SK-N-SH treated with all-trans-retinoic acid at 6 μM for 48 hours (cell line): ENCODE results near the gene SUPT3H.

ENCODE experiments used
- ATAC-seq: fragments of 200-7000 bp; cut with Tn5 transposase; 3 replicates; pipeline ENCODE4 v1.9.1; 2020; ENCODE audit warnings: mild to moderate bottlenecking, moderate library complexity
- ARNTL ChIP-seq: fragments of 450-650 bp; formaldehyde crosslinking; IDR thresholded peaks from 2 replicates; pipeline ENCODE4 v1.5.0; 2020; ENCODE audit warnings: low read depth, mild to moderate bottlenecking, moderate library complexity, borderline replicate concordance
- BACH2 ChIP-seq: fragments of 250-450 bp; sonication (Bioruptor Pico); IDR thresholded peaks from 2 replicates; pipeline ENCODE4 v1.9.0; 2021; ENCODE audit warnings: mild to moderate bottlenecking, borderline replicate concordance
- CREB5 ChIP-seq: fragments of 250-450 bp; sonication (Bioruptor Pico); IDR thresholded peaks from 2 replicates; pipeline ENCODE4 v1.5.1; 2020; ENCODE audit warnings: low read depth, mild to moderate bottlenecking, moderate library complexity
- CSDC2 ChIP-seq: fragments of 250-450 bp; sonication (Bioruptor Pico); IDR thresholded peaks from 2 replicates; pipeline ENCODE4 v1.5.0; 2020; ENCODE audit warnings: mild to moderate bottlenecking, moderate library complexity
- CSRNP3 ChIP-seq: fragments of 250-450 bp; sonication (Bioruptor Pico); IDR thresholded peaks from 2 replicates; pipeline ENCODE4 v1.5.1; 2021; ENCODE audit warnings: mild to moderate bottlenecking, moderate library complexity
- ISL1 ChIP-seq: fragments of 250-450 bp; sonication (Bioruptor Pico); IDR thresholded peaks from 2 replicates; pipeline ENCODE4 v2.1.2; 2022; ENCODE audit warnings: mild to moderate bottlenecking, moderate library complexity
- OSR1 ChIP-seq: fragments of 250-450 bp; sonication (Bioruptor Pico); IDR thresholded peaks from 2 replicates; pipeline ENCODE4 v1.8.0; 2022; ENCODE audit warnings: moderate library complexity, mild to moderate bottlenecking, inconsistent platforms
- PATZ1 ChIP-seq: fragments of 250-450 bp; sonication (Bioruptor Pico); IDR thresholded peaks from 2 replicates; pipeline ENCODE4 v1.8.0; 2020; ENCODE audit warnings: mild to moderate bottlenecking, moderate library complexity, borderline replicate concordance
- POU6F1 ChIP-seq: fragments of 250-450 bp; sonication (Bioruptor Pico); IDR thresholded peaks from 2 replicates; pipeline ENCODE4 v1.8.0; 2021; ENCODE audit warnings: low read depth, mild to moderate bottlenecking, moderate library complexity, borderline replicate concordance
- PPARA ChIP-seq: fragments of 250-450 bp; sonication (Bioruptor Pico); IDR thresholded peaks from 2 replicates; pipeline ENCODE4 v1.5.0; 2020; ENCODE audit warnings: mild to moderate bottlenecking, borderline replicate concordance
- RARB ChIP-seq: fragments of 250-450 bp; sonication (Bioruptor Pico); IDR thresholded peaks from 2 replicates; pipeline ENCODE4 v1.8.0; 2021; ENCODE audit warnings: mild to moderate bottlenecking, moderate library complexity
- SNAI2 ChIP-seq: fragments of 250-450 bp; sonication (Bioruptor Pico); IDR thresholded peaks from 2 replicates; pipeline ENCODE4 v1.5.0; 2020; ENCODE audit warnings: mild to moderate bottlenecking, moderate library complexity
- TCF4 ChIP-seq: fragments of 250-450 bp; sonication (Bioruptor Pico); IDR thresholded peaks from 2 replicates; pipeline ENCODE4 v1.8.0; 2021; ENCODE audit warnings: mild to moderate bottlenecking, moderate library complexity, borderline replicate concordance
- TOX ChIP-seq: fragments of 250-450 bp; sonication (Bioruptor Pico); IDR thresholded peaks from 2 replicates; pipeline ENCODE4 v1.8.0; 2021; ENCODE audit warnings: mild to moderate bottlenecking, moderate library complexity, borderline replicate concordance
- TSHZ2 ChIP-seq: fragments of 250-450 bp; sonication (Bioruptor Pico); IDR thresholded peaks from 2 replicates; pipeline ENCODE4 v1.5.0; 2020; ENCODE audit warnings: mild to moderate bottlenecking, moderate library complexity
- ZC3H10 ChIP-seq: fragments of 250-450 bp; sonication (Bioruptor Pico); IDR thresholded peaks from 2 replicates; pipeline ENCODE4 v1.5.1; 2021; ENCODE audit warnings: mild to moderate bottlenecking, moderate library complexity
- ZFP30 ChIP-seq: fragments of 450-650 bp; formaldehyde crosslinking; IDR thresholded peaks from 2 replicates; pipeline ENCODE4 v1.5.0; 2022; ENCODE audit warnings: mild to moderate bottlenecking, moderate library complexity
- ZNF565 ChIP-seq: fragments of 450-650 bp; formaldehyde crosslinking; conservative IDR thresholded peaks from 2 replicates; pipeline ENCODE4 v1.5.0; 2020; ENCODE audit warnings: low read depth, mild to moderate bottlenecking, moderate library complexity
- ZNF70 ChIP-seq: fragments of 450-650 bp; formaldehyde crosslinking; IDR thresholded peaks from 2 replicates; pipeline ENCODE4 v1.5.0; 2020; ENCODE audit warnings: mild to moderate bottlenecking, moderate library complexity
- ZNF8 ChIP-seq: fragments of 450-650 bp; formaldehyde crosslinking; IDR thresholded peaks from 2 replicates; pipeline ENCODE4 v1.5.0; 2020; ENCODE audit warnings: mild to moderate bottlenecking, moderate library complexity

The SUPT3H gene

GRCh38 chr6:44824567-44824966 lies 553.2 kb downstream of the SUPT3H start:
- TF ChIP-seq OSR1 (CRISPR knock-in tag), result no peak
- TF ChIP-seq TCF4 (CRISPR knock-in tag), result no peak
- ATAC-seq, result no peak

GRCh38 chr6:44820759-44821158 lies 557.0 kb downstream of the SUPT3H start:
- no peak for ATAC-seq
- TF ChIP-seq BACH2 (CRISPR knock-in tag), result no peak
- TF ChIP-seq, all 23 proteins: peak for 0

GRCh38 chr6:44820321-44820720 lies 557.4 kb downstream of the SUPT3H start:
- no peak for ATAC-seq
- TF ChIP-seq CREB5 (CRISPR knock-in tag) (no peak), TCF4 (CRISPR knock-in tag) (no peak), CSRNP3 (no peak), POU6F1 (CRISPR knock-in tag) (no peak), ISL1 (no peak), PATZ1 (CRISPR knock-in tag) (no peak), BACH2 (CRISPR knock-in tag) (no peak), ZNF70 (no peak), ZNF565 (CRISPR knock-in tag) (no peak), TOX (CRISPR knock-in tag) (no peak), ZFP30 (no peak), SNAI2 (CRISPR knock-in tag) (no peak), ZNF8 (CRISPR knock-in tag) (no peak), RARB (CRISPR knock-in tag) (no peak), CSDC2 (CRISPR knock-in tag) (no peak), TSHZ2 (no peak)

- ATAC-seq, result no peak
- no peak for TF ChIP-seq TCF4 (CRISPR knock-in tag)
- no peak for TF ChIP-seq ZNF8 (CRISPR knock-in tag)
- TF ChIP-seq POU6F1 (CRISPR knock-in tag), result no peak
- TF ChIP-seq OSR1 (CRISPR knock-in tag), result no peak
- no peak for TF ChIP-seq ZC3H10 (CRISPR knock-in tag)
- TF ChIP-seq PPARA, result no peak
- no peak for TF ChIP-seq CREB5 (CRISPR knock-in tag)
- no peak for TF ChIP-seq TSHZ2
- TF ChIP-seq ARNTL (CRISPR knock-in tag), result no peak
- no peak for TF ChIP-seq TOX (CRISPR knock-in tag)
- no peak for TF ChIP-seq ZNF70
Observed at GRCh38 chr6:44811456-44811855, 566.3 kb downstream of the SUPT3H start.
